Gastrocnemius medialis (tissue), 4 donors: ENCODE data around the gene FLT1.

Source experiments
- CTCF ChIP-seq, 5 experiments: fragments of 450-650 bp in 3 of 5; fragments of 200-600 bp in 2 of 5; sonication (generic) in 2 of 5; IDR thresholded peaks in 4 of 5; conservative IDR thresholded peaks in 1 of 5; 1 replicate in 4 of 5; 2 replicates in 1 of 5; pipeline ENCODE4 v1.5.1; 2016 to 2019; ENCODE audit warnings: antibody characterized with exemption in 5 of 5, mild to moderate bottlenecking in 3 of 5, moderate library complexity in 3 of 5
- POLR2A ChIP-seq, 2 donors: fragments of 450-650 bp; IDR thresholded peaks; one replicate each; pipeline ENCODE4 v1.6.1; 2017; ENCODE audit warnings: antibody characterized with exemption in 2 of 2, mild to moderate bottlenecking in 2 of 2, moderate library complexity in 2 of 2

GRCh38 chr13:28282451-28282850, 212.5 kb downstream of the FLT1 start:
- TF ChIP-seq CTCF (IDR thresholded peaks at IDR 0.05 in 4 of 5, conservative IDR thresholded peaks at IDR 0.05 in 1 of 5) (no peak), POLR2A (IDR thresholded peaks at IDR 0.05) (no peak)
